ENCODE results near the gene CYTH2. TPM values are rescaled to one million over a fixed set of nuclear protein-coding genes. Genes with fewer than 3 reads are reported as not detected.

The CYTH2 gene
- 10 to 100 TPM; 43.2 to 50.7 TPM for total RNA-seq

GRCh38 chr19:48469289-48469881 is at the start of gene CYTH2:
Gene CYTH2 (plus strand): TSS chr19:48469369. CDS start chr19:48469508, 139 bp downstream.
- ChIA-PET CTCF (interaction anchor here (0.8 to 2.1 kb wide), 3 partner anchors 8 to 20 kb away, joined by 3 to 6 read pairs (median 5); no protein-coding TSS in a partner anchor), POLR2A (interaction anchor here (1.1 kb wide), 1 partner anchor 10 kb away, joined by 4 read pairs; no protein-coding TSS in a partner anchor)

GRCh38 chr19:48421548-48421947 is 47.6 kb upstream of the CYTH2 start:
- no peak for DNase-seq
- CTCF ChIA-PET, result interaction anchor here (0.6 kb wide), 1 partner anchor 946 kb away, joined by 3 read pairs; no protein-coding TSS in a partner anchor
- Mint-ChIP-seq H3K4me3 (no peak overlapping the region), H3K27ac (no peak overlapping the region), H3K27me3 (peaks cover 12% of the 10 kb centered on the region), H3K4me1 (peaks cover 20% of the 10 kb centered on the region), H3K9me3 (no peaks in the 10 kb centered on the region), H3K36me3 (ENCODE audit: low read depth) (no peaks in the 10 kb centered on the region)
- POLR2A ChIA-PET, result no interaction called here

More at GRCh38 chr19:48469289-48469881, at the start of gene CYTH2:
- H3K4me3 Mint-ChIP-seq, result peak within 1 kb of the TSS; percentile 83
- no peaks in the 10 kb centered on the region for H3K27me3 Mint-ChIP-seq
- H3K4me1 Mint-ChIP-seq, result peaks cover 26% of the 10 kb centered on the region
- peak within 1 kb of the TSS; percentile 89 for H3K27ac Mint-ChIP-seq
- H3K9me3 Mint-ChIP-seq, result no peaks in the 10 kb centered on the region
- peak; percentile 83 for DNase-seq
- H3K36me3 Mint-ChIP-seq (ENCODE audit: low read depth), result peaks cover 18% of the 10 kb centered on the region

GRCh38 chr19:48424694-48425219 is 44.4 kb upstream of the CYTH2 start:
- no peak overlapping the region for H3K27ac Mint-ChIP-seq
- no peaks in the 10 kb centered on the region for H3K9me3 Mint-ChIP-seq
- CTCF ChIA-PET, result no interaction called here
- H3K27me3 Mint-ChIP-seq, result peaks cover 8% of the 10 kb centered on the region
- H3K4me3 Mint-ChIP-seq, result no peak overlapping the region
- no peaks in the 10 kb centered on the region for H3K36me3 Mint-ChIP-seq (ENCODE audit: low read depth)
- H3K4me1 Mint-ChIP-seq, result peaks cover 5% of the 10 kb centered on the region
- POLR2A ChIA-PET, result no interaction called here
- no peak for DNase-seq

- H3K9me3 Mint-ChIP-seq, result no peaks in the 10 kb centered on the region
- no peak overlapping the region for H3K4me3 Mint-ChIP-seq
- no peak overlapping the region for H3K27ac Mint-ChIP-seq
- DNase-seq, result no peak
- peaks cover 6% of the 10 kb centered on the region for H3K27me3 Mint-ChIP-seq
- peaks cover 5% of the 10 kb centered on the region for H3K4me1 Mint-ChIP-seq
- CTCF ChIA-PET, result interaction anchor here (0.8 kb wide), 1 partner anchor 12 kb away, joined by 3 read pairs; no protein-coding TSS in a partner anchor
- POLR2A ChIA-PET, result no interaction called here
- H3K36me3 Mint-ChIP-seq (ENCODE audit: low read depth), result no peaks in the 10 kb centered on the region
Observed at GRCh38 chr19:48428670-48429069, 40.5 kb upstream of the CYTH2 start.

- DNase-seq, result no peak
- no peaks in the 10 kb centered on the region for H3K27me3 Mint-ChIP-seq
- no peaks in the 10 kb centered on the region for H3K36me3 Mint-ChIP-seq (ENCODE audit: low read depth)
- no peak overlapping the region for H3K4me3 Mint-ChIP-seq
- no peaks in the 10 kb centered on the region for H3K4me1 Mint-ChIP-seq
- no peak overlapping the region for H3K27ac Mint-ChIP-seq
- no peaks in the 10 kb centered on the region for H3K9me3 Mint-ChIP-seq
- ChIA-PET POLR2A (no interaction called here), CTCF (interaction anchor here (1.1 kb wide), 1 partner anchor 16 kb away, joined by 3 read pairs; no protein-coding TSS in a partner anchor)
Observed at GRCh38 chr19:48433337-48433736, 35.8 kb upstream of the CYTH2 start.

- H3K9me3 Mint-ChIP-seq, result no peaks in the 10 kb centered on the region
- no peaks in the 10 kb centered on the region for H3K36me3 Mint-ChIP-seq (ENCODE audit: low read depth)
- H3K4me3 Mint-ChIP-seq, result no peak overlapping the region
- POLR2A ChIA-PET, result no interaction called here
- CTCF ChIA-PET, result no interaction called here
- peaks cover 6% of the 10 kb centered on the region for H3K27me3 Mint-ChIP-seq
- H3K4me1 Mint-ChIP-seq, result no peaks in the 10 kb centered on the region
- no peak overlapping the region for H3K27ac Mint-ChIP-seq
- no peak for DNase-seq
Observed at GRCh38 chr19:48436586-48436985, 32.6 kb upstream of the CYTH2 start.

- Mint-ChIP-seq H3K4me3 (no peak overlapping the region), H3K27me3 (peaks cover 27% of the 10 kb centered on the region), H3K4me1 (peaks cover 22% of the 10 kb centered on the region), H3K9me3 (no peaks in the 10 kb centered on the region), H3K36me3 (ENCODE audit: low read depth) (peaks cover 10% of the 10 kb centered on the region), H3K27ac (no peak overlapping the region)
- DNase-seq, result no peak
- ChIA-PET CTCF (interaction anchor here (1.6 kb wide), 2 partner anchors 13 to 143 kb away, joined by 3 to 4 read pairs; no protein-coding TSS in a partner anchor), POLR2A (no interaction called here)
Observed at GRCh38 chr19:48441360-48442050, 27.7 kb upstream of the CYTH2 start.

- no peak overlapping the region for H3K4me3 Mint-ChIP-seq
- no peak for DNase-seq
- POLR2A ChIA-PET, result no interaction called here
Observed at GRCh38 chr19:48442116-48443035, 26.8 kb upstream of the CYTH2 start.

GRCh38 chr19:48443256-48443655 is 25.9 kb upstream of the CYTH2 start:
- H3K27ac Mint-ChIP-seq, result no peak overlapping the region
- H3K4me3 Mint-ChIP-seq, result no peak overlapping the region
- peaks cover 30% of the 10 kb centered on the region for H3K4me1 Mint-ChIP-seq
- ChIA-PET POLR2A (no interaction called here), CTCF (no interaction called here)
- H3K27me3 Mint-ChIP-seq, result peaks cover 27% of the 10 kb centered on the region
- H3K9me3 Mint-ChIP-seq, result no peaks in the 10 kb centered on the region
- no peak for DNase-seq
- H3K36me3 Mint-ChIP-seq (ENCODE audit: low read depth), result peaks cover 21% of the 10 kb centered on the region

More at GRCh38 chr19:48442116-48443035, 26.8 kb upstream of the CYTH2 start:
- Mint-ChIP-seq H3K27me3 (peaks cover 27% of the 10 kb centered on the region), H3K9me3 (no peaks in the 10 kb centered on the region), H3K4me1 (peaks cover 25% of the 10 kb centered on the region), H3K36me3 (ENCODE audit: low read depth) (peaks cover 13% of the 10 kb centered on the region), H3K27ac (peak overlapping the region; percentile 72)
- CTCF ChIA-PET, result no interaction called here

GRCh38 chr19:48443731-48444128 is 25.4 kb upstream of the CYTH2 start:
- Mint-ChIP-seq H3K36me3 (ENCODE audit: low read depth) (peaks cover 26% of the 10 kb centered on the region), H3K27me3 (peaks cover 27% of the 10 kb centered on the region), H3K9me3 (no peaks in the 10 kb centered on the region), H3K27ac (no peak overlapping the region), H3K4me1 (peaks cover 34% of the 10 kb centered on the region), H3K4me3 (no peak overlapping the region)
- CTCF ChIA-PET, result no interaction called here
- DNase-seq, result no peak
- POLR2A ChIA-PET, result no interaction called here

- H3K27me3 Mint-ChIP-seq, result peaks cover 27% of the 10 kb centered on the region
- ChIA-PET CTCF (interaction anchor here (0.5 to 1.0 kb wide), 2 partner anchors 165 to 346 kb away, joined by 3 read pairs; no protein-coding TSS in a partner anchor), POLR2A (no interaction called here)
- peak overlapping the region; percentile 96 for H3K27ac Mint-ChIP-seq
- DNase-seq, result no peak
- H3K4me1 Mint-ChIP-seq, result peaks cover 34% of the 10 kb centered on the region
- peaks cover 29% of the 10 kb centered on the region for H3K36me3 Mint-ChIP-seq (ENCODE audit: low read depth)
- peak overlapping the region; percentile 88 for H3K4me3 Mint-ChIP-seq
- H3K9me3 Mint-ChIP-seq, result no peaks in the 10 kb centered on the region
Observed at GRCh38 chr19:48444129-48444935, 24.8 kb upstream of the CYTH2 start.

GRCh38 chr19:48444936-48445200 is 24.3 kb upstream of the CYTH2 start:
- peak overlapping the region; percentile 88 for H3K4me3 Mint-ChIP-seq
- ChIA-PET POLR2A (no interaction called here), CTCF (interaction anchor here (0.5 to 1.0 kb wide), 2 partner anchors 164 to 346 kb away, joined by 3 read pairs; no protein-coding TSS in a partner anchor)
- DNase-seq, result no peak
- H3K9me3 Mint-ChIP-seq, result no peaks in the 10 kb centered on the region
- H3K27ac Mint-ChIP-seq, result peak overlapping the region; percentile 96
- H3K4me1 Mint-ChIP-seq, result peaks cover 34% of the 10 kb centered on the region
- peaks cover 27% of the 10 kb centered on the region for H3K27me3 Mint-ChIP-seq
- peaks cover 30% of the 10 kb centered on the region for H3K36me3 Mint-ChIP-seq (ENCODE audit: low read depth)
